SH-SY5Y (cell line): ENCODE results near the gene PLXNB1.

Experiments
- GATA2 ChIP-seq: IDR thresholded peaks from 2 replicates; pipeline ENCODE4 v1.6.1; 2011; ENCODE audit warnings: mild to moderate bottlenecking, low read depth, low read length
- GATA3 ChIP-seq: IDR thresholded peaks from 2 replicates; pipeline ENCODE4 v1.6.1; 2011; ENCODE audit warnings: low read depth, mild to moderate bottlenecking, low read length, moderate library complexity

Gene PLXNB1

DNA sequence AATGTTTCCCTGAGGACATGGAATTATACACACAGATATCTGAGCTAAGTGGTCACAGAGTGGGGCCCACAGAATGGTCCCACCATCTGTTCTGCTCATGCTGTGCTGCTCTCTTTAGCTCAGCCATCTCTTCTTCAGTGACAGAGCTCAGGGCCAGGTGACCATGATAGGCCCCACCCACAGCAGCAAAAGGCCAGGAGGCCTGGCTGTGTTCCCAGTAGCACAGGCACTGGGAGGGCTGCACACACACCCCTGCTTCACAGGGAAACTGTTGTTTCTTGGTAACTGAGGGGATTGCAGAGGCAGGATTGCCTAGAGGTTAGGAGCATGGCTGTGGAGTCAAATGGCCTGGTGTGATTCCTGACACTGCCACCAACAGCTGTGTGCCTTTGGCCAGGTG is 62.7 kb downstream of the PLXNB1 start:
- TF ChIP-seq GATA2 (no peak), GATA3 (no peak)

DNA sequence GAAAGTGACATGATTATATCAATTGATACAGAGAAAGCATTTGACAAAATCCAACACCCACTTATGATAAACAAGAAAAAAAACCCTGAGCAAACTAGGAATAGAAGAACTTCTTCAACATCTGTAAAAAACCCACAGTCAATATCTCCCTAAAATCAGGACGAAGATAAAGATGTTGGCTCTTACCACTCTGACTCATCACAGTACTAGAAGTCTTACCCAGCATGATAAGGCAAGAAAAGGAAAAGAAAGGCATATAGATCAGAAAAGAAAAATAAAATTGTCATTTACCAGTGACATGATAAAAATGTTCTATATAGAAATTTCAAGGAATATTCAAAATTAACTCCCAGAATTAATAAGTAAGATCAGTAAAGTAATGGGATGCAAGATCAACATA is 65.0 kb downstream of the PLXNB1 start:
- no peak for TF ChIP-seq GATA3
- no peak for TF ChIP-seq GATA2

DNA sequence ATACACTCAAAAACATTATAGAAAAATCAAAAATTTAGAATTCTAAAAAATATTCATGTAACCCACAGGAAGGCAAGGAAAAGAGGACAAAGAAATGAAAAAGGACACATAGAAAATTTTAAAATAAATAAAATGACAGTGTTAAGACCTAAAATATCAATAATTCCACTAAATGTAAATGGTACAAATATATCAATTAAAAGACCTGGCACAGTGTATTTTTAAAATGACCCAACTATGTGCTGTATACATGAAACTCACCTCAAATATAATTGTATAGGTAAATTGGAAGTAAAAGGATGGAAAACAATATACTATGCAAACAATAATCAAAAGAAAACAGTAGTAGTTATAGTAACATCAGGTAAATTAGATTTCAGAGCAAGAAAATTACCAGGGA is 68.0 kb downstream of the PLXNB1 start:
- TF ChIP-seq GATA2 (no peak), GATA3 (no peak)

DNA sequence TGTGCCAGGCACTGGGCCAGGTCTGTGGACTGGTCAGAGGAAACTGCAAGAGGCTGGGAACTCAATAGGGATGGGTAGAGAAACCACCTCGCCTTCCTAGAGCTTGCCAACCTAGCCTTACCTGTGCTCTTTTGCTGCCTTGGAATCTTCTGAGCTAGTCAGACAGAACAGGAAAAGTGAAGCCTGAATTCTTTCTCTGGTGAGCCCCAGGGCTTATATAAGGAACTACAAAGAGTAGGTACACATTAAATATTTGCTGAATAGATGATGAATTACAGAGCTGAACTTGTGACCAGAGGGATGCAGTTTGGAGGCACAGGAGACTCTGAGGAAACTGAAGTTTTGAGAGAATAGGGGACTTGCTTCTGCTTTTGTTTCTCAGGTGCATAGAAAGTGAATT is 73.5 kb downstream of the PLXNB1 start:
- TF ChIP-seq GATA2 (no peak), GATA3 (no peak)

DNA sequence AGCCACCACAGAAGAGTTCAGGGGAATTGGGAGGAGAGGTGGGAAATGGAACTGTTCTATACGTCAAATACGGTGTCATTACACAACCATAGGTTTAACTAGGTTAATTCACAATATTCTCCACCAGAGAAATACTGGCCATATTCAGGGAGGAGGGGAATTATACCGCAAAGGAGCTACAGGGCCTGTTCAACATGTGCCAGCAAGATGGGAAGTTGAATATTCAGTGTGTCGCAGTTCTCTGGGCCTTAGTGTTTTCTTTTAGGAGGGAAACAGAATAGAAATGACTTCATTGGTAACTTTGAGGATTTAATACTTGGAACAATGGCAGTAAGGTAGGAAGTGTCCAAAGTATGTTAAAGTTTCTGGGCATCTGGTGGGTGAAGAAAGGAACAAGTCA is 75.9 kb downstream of the PLXNB1 start:
- TF ChIP-seq GATA3, result no peak
- TF ChIP-seq GATA2, result no peak
